Peyer's patch (tissue), 4 donors: ENCODE measurements around the gene LMBR1.

Experiments
- POLR2A ChIP-seq, 2 donors: fragments of 450-650 bp; IDR thresholded peaks; one replicate each; pipeline ENCODE4 v1.5.1; 2017; ENCODE audit warnings: antibody characterized with exemption in 2 of 2, mild to moderate bottlenecking in 2 of 2, moderate library complexity in 2 of 2
- TF ChIP-seq, protein P1 (sequence below), 6 experiments: fragments of 450-650 bp in 4 of 6; fragments of 200-600 bp in 2 of 6; sonication (generic) in 1 of 6; IDR thresholded peaks; one replicate each; pipeline ENCODE4 v1.5.1; 2017 to 2019; ENCODE audit warnings: antibody characterized with exemption in 6 of 6, mild to moderate bottlenecking in 3 of 6, moderate library complexity in 1 of 6

DNA sequence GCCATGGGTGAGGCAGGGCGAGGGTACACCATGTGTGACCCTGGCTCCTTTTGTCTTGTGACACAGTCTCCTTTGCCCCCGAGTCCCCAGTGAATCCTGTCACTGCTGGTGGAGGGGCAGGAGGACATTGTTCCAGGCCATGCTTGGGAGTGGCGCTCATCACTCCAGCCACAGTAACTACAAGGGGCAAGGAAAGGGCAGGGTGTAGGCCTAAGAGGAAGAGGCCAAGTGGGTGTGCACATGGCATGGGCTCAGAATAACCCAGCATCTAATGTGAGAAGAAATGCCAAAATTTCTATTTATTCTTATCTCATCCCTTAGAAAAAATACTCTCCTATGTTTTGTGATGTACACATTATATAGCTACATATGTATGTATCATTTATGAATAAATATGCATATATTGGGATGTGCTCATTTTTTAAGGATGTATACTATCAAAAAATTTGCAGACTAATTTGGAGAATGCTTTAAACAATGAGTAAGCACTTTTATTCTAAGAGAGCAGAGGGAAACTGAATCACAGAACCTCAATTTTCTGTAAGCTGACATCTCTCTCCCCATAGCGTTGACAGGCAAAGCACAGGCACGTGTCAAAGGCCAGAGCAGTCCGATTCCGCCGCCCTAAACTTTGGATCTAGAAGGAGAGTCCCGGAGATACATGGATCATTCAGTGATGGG is 215.5 kb downstream of the LMBR1 start:
- TF ChIP-seq, protein P1, sequence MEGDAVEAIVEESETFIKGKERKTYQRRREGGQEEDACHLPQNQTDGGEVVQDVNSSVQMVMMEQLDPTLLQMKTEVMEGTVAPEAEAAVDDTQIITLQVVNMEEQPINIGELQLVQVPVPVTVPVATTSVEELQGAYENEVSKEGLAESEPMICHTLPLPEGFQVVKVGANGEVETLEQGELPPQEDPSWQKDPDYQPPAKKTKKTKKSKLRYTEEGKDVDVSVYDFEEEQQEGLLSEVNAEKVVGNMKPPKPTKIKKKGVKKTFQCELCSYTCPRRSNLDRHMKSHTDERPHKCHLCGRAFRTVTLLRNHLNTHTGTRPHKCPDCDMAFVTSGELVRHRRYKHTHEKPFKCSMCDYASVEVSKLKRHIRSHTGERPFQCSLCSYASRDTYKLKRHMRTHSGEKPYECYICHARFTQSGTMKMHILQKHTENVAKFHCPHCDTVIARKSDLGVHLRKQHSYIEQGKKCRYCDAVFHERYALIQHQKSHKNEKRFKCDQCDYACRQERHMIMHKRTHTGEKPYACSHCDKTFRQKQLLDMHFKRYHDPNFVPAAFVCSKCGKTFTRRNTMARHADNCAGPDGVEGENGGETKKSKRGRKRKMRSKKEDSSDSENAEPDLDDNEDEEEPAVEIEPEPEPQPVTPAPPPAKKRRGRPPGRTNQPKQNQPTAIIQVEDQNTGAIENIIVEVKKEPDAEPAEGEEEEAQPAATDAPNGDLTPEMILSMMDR (IDR thresholded peaks at IDR 0.05): no peak
- TF ChIP-seq POLR2A (IDR thresholded peaks at IDR 0.05): no peak
